HepG2 (cell line): ENCODE data around the gene BICDL1. TPM values are rescaled to one million over a fixed set of nuclear protein-coding genes. Genes with fewer than 3 reads are reported as not detected.

Experiments
- ATAC-seq: fragments of 200-7000 bp; cut with Tn5 transposase; 3 replicates; pipeline ENCODE4 v1.9.1; 2020; ENCODE audit warnings: mild to moderate bottlenecking, moderate library complexity
- BruUV-seq: library from RNA; stranded (reverse); fragments of 400-500 nt; replicated peaks from 2 replicates; lab custom pipeline; 2021; lab: Mats Ljungman, UMichigan
- CTCF ChIA-PET: fragments of 300-600 bp; formaldehyde crosslinking; extraction: SDS; loops from one replicate; lab custom pipeline; 2021; ENCODE audit warnings: low total read pairs, inconsistent platforms, low intra/inter-chr PET ratio; lab: Yijun Ruan, JAX
- POLR2A ChIA-PET: fragments of 350-600 bp; sonication (Branson Sonifier 250); formaldehyde crosslinking; loops from one replicate; lab custom pipeline; 2020; ENCODE audit warnings: antibody characterized with exemption, inconsistent platforms; lab: Yijun Ruan, JAX
- DNase-seq: peaks from one replicate; pipeline ENCODE4 v3.0.0-alpha.2; 2015; ENCODE audit warnings: low spot score
- FAIRE-seq: peaks from 3 replicates; lab custom pipeline; 2011; peaks lifted over from hg19 to GRCh38; lab: Jason Lieb, UNC
- H2AFZ ChIP-seq: one replicate; pipeline ENCODE4 v1.6.1; 2011; ENCODE audit warnings: low read length, inconsistent platforms
- H3K27ac ChIP-seq: fragments of 300-600 bp; 3 replicates; pipeline ENCODE4 v1.8.0; 2011; ENCODE audit warnings: mixed run types, mild to moderate bottlenecking, mixed read lengths, low read length, inconsistent platforms; ENCODE audit not compliant: insufficient read depth; ENCODE audit errors: extremely low read length
- H3K27me3 ChIP-seq, 2 experiments: fragments of 200-600 bp in 1 of 2; 2 replicates in 1 of 2; 3 replicates in 1 of 2; pipeline versions ENCODE4 v1.6.0 to v1.8.0; 2011; ENCODE audit warnings: low read length in 2 of 2, mild to moderate bottlenecking in 2 of 2, moderate library complexity in 2 of 2, inconsistent platforms in 1 of 2; ENCODE audit not compliant: insufficient read depth in 2 of 2, control insufficient read depth in 1 of 2
- H3K36me3 ChIP-seq, 2 experiments: fragments of 200-600 bp in 1 of 2; replicated peaks in 1 of 2; 2 replicates in 1 of 2; 3 replicates in 1 of 2; pipeline versions ENCODE4 v1.5.1 to v1.8.0; 2011; ENCODE audit warnings: low read length in 2 of 2, inconsistent platforms in 1 of 2; ENCODE audit not compliant: insufficient read depth in 2 of 2, control insufficient read depth in 1 of 2
- H3K4me1 ChIP-seq: 2 replicates; pipeline ENCODE4 v1.5.1; 2012; ENCODE audit warnings: low read length, inconsistent platforms; ENCODE audit not compliant: insufficient read depth
- H3K4me2 ChIP-seq: 2 replicates; pipeline ENCODE4 v1.6.0; 2011; ENCODE audit warnings: low read depth, low read length, inconsistent platforms
- H3K4me3 ChIP-seq, 3 experiments: fragments of 200-600 bp in 1 of 3; sonication (generic), shearing (Covaris generic) in 1 of 3; replicated peaks in 1 of 3; 2 replicates each; pipeline ENCODE4 v1.5.1; 2011 to 2016; ENCODE audit warnings: low read length in 3 of 3, inconsistent platforms in 2 of 3, low read depth in 2 of 3, mild to moderate bottlenecking in 2 of 3, control low read depth in 1 of 3, mixed read lengths in 1 of 3; ENCODE audit not compliant: insufficient read depth in 1 of 3
- H3K79me2 ChIP-seq: one replicate; pipeline ENCODE4 v1.6.1; 2011; ENCODE audit warnings: low read length, inconsistent platforms; ENCODE audit not compliant: insufficient read depth
- H3K9ac ChIP-seq: 2 replicates; pipeline ENCODE4 v1.6.0; 2011; ENCODE audit warnings: mild to moderate bottlenecking, low read depth, low read length, inconsistent platforms; ENCODE audit not compliant: insufficient read depth
- H3K9me3 ChIP-seq: 2 replicates; pipeline ENCODE4 v1.5.1; 2012; ENCODE audit warnings: mild to moderate bottlenecking, low read length
- H4K20me1 ChIP-seq: 2 replicates; pipeline ENCODE4 v1.6.0; 2011; ENCODE audit warnings: inconsistent platforms, mild to moderate bottlenecking, low read length, moderate library complexity; ENCODE audit not compliant: insufficient read depth
- ARID4A ChIP-seq: sonication (generic); formaldehyde crosslinking; IDR thresholded peaks from 2 replicates; pipeline ENCODE4 v1.5.0; 2020; ENCODE audit warnings: mild to moderate bottlenecking, missing genetic modification reagents, borderline replicate concordance
- ATF1 ChIP-seq: IDR thresholded peaks from 2 replicates; pipeline ENCODE4 v1.6.1; 2016; ENCODE audit warnings: mild to moderate bottlenecking, control low read depth
- CHD2 ChIP-seq: IDR thresholded peaks from 2 replicates; pipeline ENCODE4 v1.6.1; 2011; ENCODE audit warnings: low read depth, low read length, improper control_type of control experiment
- GPN1 ChIP-seq: sonication (generic); formaldehyde crosslinking; IDR thresholded peaks from 2 replicates; pipeline ENCODE4 v1.5.1; 2020; ENCODE audit warnings: missing genetic modification reagents, borderline replicate concordance
- HMGXB4 ChIP-seq, 2 experiments: sonication (generic) in 1 of 2; formaldehyde crosslinking in 1 of 2; IDR thresholded peaks; 2 replicates each; pipeline versions ENCODE4 v1.4.0 to v1.6.1; 2018 to 2020; ENCODE audit warnings: missing genetic modification reagents in 2 of 2, borderline replicate concordance in 1 of 2, low read depth in 1 of 2, mild to moderate bottlenecking in 1 of 2, missing biosample characterization in 1 of 2
- HOXA7 ChIP-seq: sonication (generic); formaldehyde crosslinking; IDR thresholded peaks from 2 replicates; pipeline ENCODE4 v1.8.1; 2022; ENCODE audit warnings: mild to moderate bottlenecking, missing genetic modification reagents, moderate library complexity
- RCOR2 ChIP-seq: IDR thresholded peaks from 2 replicates; pipeline ENCODE4 v1.6.1; 2016; ENCODE audit warnings: missing biosample characterization, missing genetic modification reagents
- SP4 ChIP-seq: sonication (generic); formaldehyde crosslinking; IDR thresholded peaks from 2 replicates; pipeline ENCODE4 v1.8.1; 2023; ENCODE audit warnings: mild to moderate bottlenecking, missing genetic modification reagents
- TEF ChIP-seq: sonication (generic); formaldehyde crosslinking; IDR thresholded peaks from 2 replicates; pipeline ENCODE4 v1.5.0; 2020; ENCODE audit warnings: missing genetic modification reagents
- ZBTB42 ChIP-seq: sonication (generic); formaldehyde crosslinking; IDR thresholded peaks from 2 replicates; pipeline ENCODE4 v1.5.0; 2020; ENCODE audit warnings: mild to moderate bottlenecking, missing genetic modification reagents
- ZNF337 ChIP-seq: sonication (generic); formaldehyde crosslinking; IDR thresholded peaks from 2 replicates; pipeline ENCODE4 v1.5.1; 2020; ENCODE audit warnings: missing genetic modification reagents, low read depth, mild to moderate bottlenecking, borderline replicate concordance
- ZNF451 ChIP-seq: sonication (generic); formaldehyde crosslinking; IDR thresholded peaks from 2 replicates; pipeline ENCODE4 v1.5.0; 2020; ENCODE audit warnings: mild to moderate bottlenecking, missing genetic modification reagents
- ZNF773 ChIP-seq: sonication (generic); formaldehyde crosslinking; IDR thresholded peaks from 2 replicates; pipeline ENCODE4 v1.4.0; 2020; ENCODE audit warnings: missing genetic modification reagents, borderline replicate concordance
- WGBS: methylation state at CpG from one replicate; pipeline ENCODE4 v1.1.6; 2017; ENCODE audit warnings: low lambda C conversion rate; 5-methylcytosine and 5-hydroxymethylcytosine counted together
- in situ Hi-C: cut with HindIII; loops from 2 replicates; pipeline ENCODE4 v1.10.0; 2017; ENCODE audit warnings: low pct_unique_long_range_greater_than_20kb; ENCODE audit not compliant: extremely low pct_ligation_motif_present
- intact Hi-C: fragments of 100-400 bp; cut with micrococcal nuclease; formaldehyde crosslinking; loops from one replicate; pipeline ENCODE4 v1.10.0; 2022; ENCODE audit not compliant: unreplicated experiment
- polyA plus RNA-seq, 8 experiments: library from polyadenylated mRNA; depleted of rRNA in 3 of 8; stranded (reverse) in 7 of 8; unstranded in 1 of 8; fragments of >200 nt; fragmentation: Illumina TruSeq in 4 of 8; extraction: Trizol in 4 of 8; gene quantifications; 2 replicates each; pipeline versions ENCODE4 v1.2.1 to v1.2.3, GENCODE V29; 2011 to 2016; ENCODE audit warnings: low read depth in 4 of 8, missing spikeins in 1 of 8, mixed read lengths in 1 of 8; ENCODE audit not compliant: insufficient read depth in 1 of 8
- total RNA-seq, 5 experiments: library from RNA; depleted of rRNA; stranded (reverse); fragments of >200 nt; fragmentation: Illumina TruSeq; extraction: Trizol; gene quantifications; 2 replicates each; pipeline ENCODE4 v1.2.3, GENCODE V29; 2016; ENCODE audit warnings: low read depth in 1 of 5

Gene BICDL1
- total and polyA plus RNA-seq, 2 of the 13 experiments (the other 11 are each of a cell fraction or from before 2014, with no cell fraction given) = 3.6 to 9.7 TPM

GRCh38 chr12:120086801-120087621, 98.0 kb downstream of the BICDL1 start:
- WGBS = 0% methylated on average over 3 of the region's 55 CpGs
- no peaks in the 10 kb centered on the region for H3K79me2 ChIP-seq
- in situ Hi-C loops = loop anchor here (5.0 kb wide), 1 partner anchor 95 kb away; no protein-coding TSS in a partner anchor
- CTCF ChIA-PET = no interaction called here
- intact Hi-C loops = loop anchor here (2.0 kb wide), 2 partner anchors 98 to 148 kb away; partner anchors contain the start of gene BICDL1
- DNase-seq (peak; percentile 96), FAIRE-seq (peak; percentile 89), ATAC-seq (peak; percentile 93)
- peak overlapping the region; percentile 67 for H3K9ac ChIP-seq
- H3K4me2 ChIP-seq = peak overlapping the region; percentile 98
- H3K4me1 ChIP-seq = peaks cover 20% of the 10 kb centered on the region
- peak overlapping the region; percentile 58 for H3K27ac ChIP-seq
- no TSS peak for BruUV-seq
- H2AFZ ChIP-seq = peak overlapping the region; percentile 29
- H4K20me1 ChIP-seq = no peaks in the 10 kb centered on the region
- H3K27me3 ChIP-seq = no peaks in the 10 kb centered on the region
- POLR2A ChIA-PET = interaction anchor here (1.1 to 1.4 kb wide), 2 partner anchors 30 to 114 kb away, joined by 6 to 12 read pairs; partner anchors contain the start of genes RAB35 and RPLP0
- H3K36me3 ChIP-seq = no peaks in the 10 kb centered on the region
- H3K9me3 ChIP-seq = no peaks in the 10 kb centered on the region
- peak overlapping the region; percentile 52 to 75 (median 60); a peak in 5 of 6 replicates for H3K4me3 ChIP-seq
- TF ChIP-seq ZNF337 (CRISPR knock-in tag) (0 out of 2 replicates have a peak, but pooled peaks have one; percentile 38), ARID4A (CRISPR knock-in tag) (peak; percentile 98), ZNF773 (CRISPR knock-in tag) (no peak), GPN1 (CRISPR knock-in tag) (no peak), HOXA7 (CRISPR knock-in tag) (no peak), ZBTB42 (CRISPR knock-in tag) (no peak), CHD2 (peak; percentile 23; the same call in 1 of the 2 replicates), SP4 (CRISPR knock-in tag) (peak; percentile 86), ATF1 (CRISPR knock-in tag) (peak; percentile 68; the same call in 1 of the 2 replicates), TEF (CRISPR knock-in tag) (no peak), HMGXB4 (CRISPR knock-in tag; IDR thresholded peaks at IDR 0.05; ENCODE audit: borderline replicate concordance in 1 of 2, low read depth in 1 of 2) (peak; percentile 91 to 95), ZNF451 (peak; percentile 70; the same call in 1 of the 2 replicates), RCOR2 (CRISPR knock-in tag) (peak; percentile 75; the same call in 1 of the 2 replicates)
